Upper lobe of right lung (tissue), 1 donor: ENCODE measurements around the gene ATP13A5. TPM values are rescaled to one million over a fixed set of nuclear protein-coding genes. Genes with fewer than 3 reads are reported as not detected.

Experiments
- ATAC-seq: fragments of 200-7000 bp; cut with Tn5 transposase; one replicate; pipeline ENCODE4 v1.9.1; 2020; ENCODE audit warnings: mild to moderate bottlenecking, moderate library complexity
- DNase-seq: peaks from one replicate; pipeline ENCODE4 v3.0.0-alpha.2; 2020
- H3K27ac ChIP-seq: fragments of 200-600 bp; one replicate; pipeline ENCODE4 v1.8.0; 2022
- H3K27me3 ChIP-seq: fragments of 200-600 bp; one replicate; pipeline ENCODE4 v1.8.0; 2022; ENCODE audit warnings: mild to moderate bottlenecking
- H3K36me3 ChIP-seq: fragments of 200-600 bp; one replicate; pipeline ENCODE4 v1.8.0; 2022
- H3K4me1 ChIP-seq: fragments of 200-600 bp; one replicate; pipeline ENCODE4 v1.8.0; 2022
- H3K4me3 ChIP-seq: fragments of 200-600 bp; one replicate; pipeline ENCODE4 v1.8.0; 2022; ENCODE audit warnings: mild to moderate bottlenecking
- H3K9me3 ChIP-seq: fragments of 200-600 bp; one replicate; pipeline ENCODE4 v1.8.0; 2022
- intact Hi-C: fragments of 100-400 bp; cut with DNase I; formaldehyde crosslinking; loops from one replicate; pipeline ENCODE4 v1.11.0; 2022
- total RNA-seq: library from RNA; stranded (reverse); fragmentation: NEBNext Ultra II Directional; extraction: Animal tissue kit (Norgen Biotek cat#: 25700); gene quantifications from one replicate; pipeline ENCODE4 v1.2.1, GENCODE V29; 2021
- TF ChIP-seq, protein P1 (sequence below): fragments of 200-600 bp; IDR thresholded peaks from one replicate; pipeline ENCODE4 v1.8.0; 2022; ENCODE audit warnings: antibody characterized with exemption
- donor health status: DM: no; HTN: yes; CAD: no; lungs with severe emphysema.

Gene ATP13A5
- total RNA-seq, 1 donor from 2014 or later = 2.0 TPM

DNA sequence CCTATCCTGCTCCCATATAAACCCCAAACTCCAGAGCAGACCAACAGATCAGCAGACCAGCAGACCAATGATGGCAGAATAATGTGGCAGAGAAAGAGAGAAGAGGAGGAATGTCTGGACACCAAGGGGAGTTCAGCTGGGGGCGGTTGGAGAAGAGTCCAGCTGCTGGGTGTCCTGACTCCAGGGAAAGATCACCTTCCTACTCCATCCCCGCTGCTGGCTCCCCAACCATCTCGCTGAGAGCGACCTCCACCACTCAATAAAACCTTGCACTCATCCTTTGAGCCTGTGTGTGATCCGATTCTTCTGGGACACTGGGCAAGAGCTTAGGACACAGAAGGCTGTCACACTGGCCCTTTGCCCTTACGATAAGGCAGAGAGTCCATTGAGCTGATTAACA lies 150.3 kb downstream of the ATP13A5 start:
- intact Hi-C loops = no loop called here
- no peaks in the 10 kb centered on the region for H3K4me1 ChIP-seq
- ATAC-seq (no peak), DNase-seq (no peak)
- TF ChIP-seq, protein P1, sequence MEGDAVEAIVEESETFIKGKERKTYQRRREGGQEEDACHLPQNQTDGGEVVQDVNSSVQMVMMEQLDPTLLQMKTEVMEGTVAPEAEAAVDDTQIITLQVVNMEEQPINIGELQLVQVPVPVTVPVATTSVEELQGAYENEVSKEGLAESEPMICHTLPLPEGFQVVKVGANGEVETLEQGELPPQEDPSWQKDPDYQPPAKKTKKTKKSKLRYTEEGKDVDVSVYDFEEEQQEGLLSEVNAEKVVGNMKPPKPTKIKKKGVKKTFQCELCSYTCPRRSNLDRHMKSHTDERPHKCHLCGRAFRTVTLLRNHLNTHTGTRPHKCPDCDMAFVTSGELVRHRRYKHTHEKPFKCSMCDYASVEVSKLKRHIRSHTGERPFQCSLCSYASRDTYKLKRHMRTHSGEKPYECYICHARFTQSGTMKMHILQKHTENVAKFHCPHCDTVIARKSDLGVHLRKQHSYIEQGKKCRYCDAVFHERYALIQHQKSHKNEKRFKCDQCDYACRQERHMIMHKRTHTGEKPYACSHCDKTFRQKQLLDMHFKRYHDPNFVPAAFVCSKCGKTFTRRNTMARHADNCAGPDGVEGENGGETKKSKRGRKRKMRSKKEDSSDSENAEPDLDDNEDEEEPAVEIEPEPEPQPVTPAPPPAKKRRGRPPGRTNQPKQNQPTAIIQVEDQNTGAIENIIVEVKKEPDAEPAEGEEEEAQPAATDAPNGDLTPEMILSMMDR = no peak
- no peaks in the 10 kb centered on the region for H3K36me3 ChIP-seq
- H3K27me3 ChIP-seq = peaks cover 4% of the 10 kb centered on the region
- no peak overlapping the region for H3K27ac ChIP-seq
- H3K9me3 ChIP-seq = no peaks in the 10 kb centered on the region
- no peak overlapping the region for H3K4me3 ChIP-seq

- DNase-seq = no peak
- TF ChIP-seq, protein P1 = no peak
- no peaks in the 10 kb centered on the region for H3K36me3 ChIP-seq
- no peak overlapping the region for H3K27ac ChIP-seq
- H3K4me1 ChIP-seq = no peaks in the 10 kb centered on the region
- H3K4me3 ChIP-seq = no peak overlapping the region
- H3K27me3 ChIP-seq = peaks cover 4% of the 10 kb centered on the region
- intact Hi-C loops = no loop called here
- ATAC-seq = no peak
- no peaks in the 10 kb centered on the region for H3K9me3 ChIP-seq
Observed at GRCh38 chr3:193225302-193226125, 153.0 kb downstream of the ATP13A5 start.

Other genes starting within 250 kb of the ATP13A5 start
- 0.96 TPM for gene PLAAT1, start 137.5 kb downstream of the ATP13A5 start, total RNA-seq
- 248 TPM for gene ATP13A4, start 176.1 kb upstream of the ATP13A5 start, total RNA-seq
- 46.3 TPM for gene OPA1, start 214.5 kb upstream of the ATP13A5 start, total RNA-seq